GM12892 (cell line): ENCODE results near the gene PLA2G6.

Experiments
- POLR2A ChIP-seq: IDR thresholded peaks from 2 replicates; pipeline ENCODE4 v1.6.1; 2011; ENCODE audit warnings: low read depth, low read length, control low read depth
- POLR2AphosphoS5 ChIP-seq: IDR thresholded peaks from 2 replicates; pipeline ENCODE4 v1.6.1; 2011; ENCODE audit warnings: low read depth, low read length, control low read depth
- TAF1 ChIP-seq: IDR thresholded peaks from 2 replicates; pipeline ENCODE4 v1.6.1; 2011; ENCODE audit warnings: low read depth, mild to moderate bottlenecking, control low read depth, low read length, borderline replicate concordance

DNA sequence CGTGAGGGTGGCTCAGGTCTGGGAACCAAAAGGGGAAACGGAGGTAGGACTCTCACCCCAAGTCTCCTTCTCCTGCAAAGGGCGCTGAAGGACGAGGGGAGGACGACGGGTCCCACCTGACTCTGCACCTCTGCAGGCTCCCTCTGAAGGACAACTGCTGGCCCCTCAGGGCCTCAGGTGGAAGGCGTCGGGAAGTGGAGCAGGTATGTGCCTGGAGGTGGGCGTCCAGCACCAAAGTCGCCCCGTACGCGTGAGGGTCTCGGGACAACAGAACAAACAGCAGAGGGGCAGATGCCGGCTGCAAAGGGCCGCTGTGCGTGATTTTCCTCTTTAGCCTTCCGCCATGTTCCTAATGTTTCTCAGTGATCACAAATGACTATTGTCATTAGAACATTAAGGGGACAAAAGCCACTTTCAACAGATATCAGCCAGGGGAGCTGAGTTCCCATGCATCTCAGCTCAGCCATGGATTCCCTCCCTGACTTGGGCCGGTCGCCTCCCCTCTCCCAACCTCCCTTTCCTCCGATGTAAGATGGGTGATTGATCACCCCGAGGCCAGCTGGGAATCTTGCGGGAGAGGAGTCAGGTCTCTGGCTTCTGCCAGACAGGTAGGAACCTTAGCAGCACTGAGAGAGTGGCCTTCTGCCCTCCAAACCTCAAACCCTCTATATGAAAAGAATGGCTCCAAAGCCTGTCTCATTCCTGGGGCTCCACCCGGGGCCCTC is 98.5 kb downstream of the PLA2G6 start:
- TF ChIP-seq POLR2A, result no peak
- no peak for TF ChIP-seq TAF1
- TF ChIP-seq POLR2AphosphoS5, result no peak
